OCI-LY3 (cell line): ENCODE results near the gene PLXDC2.

ENCODE experiments used
- CTCF ChIP-seq: fragments of 200-600, 300-600 bp; sonication (generic); IDR thresholded peaks from 2 replicates; pipeline ENCODE4 v1.5.1; 2014; ENCODE audit warnings: antibody characterized with exemption, low read length, low read depth
- EZH2phosphoT487 ChIP-seq: fragments of 200-600 bp; shearing (Covaris generic); IDR thresholded peaks from 2 replicates; pipeline ENCODE4 v1.6.1; 2018; ENCODE audit warnings: antibody characterized with exemption, mixed run types, low read depth

- TF ChIP-seq CTCF (no peak), EZH2phosphoT487 (no peak)
Observed at GRCh38 chr10:20013991-20014750, 197.9 kb downstream of the PLXDC2 start.
